ENCODE measurements around the gene HOXB8. TPM values are rescaled to one million over a fixed set of nuclear protein-coding genes. Genes with fewer than 3 reads are reported as not detected.

The HOXB8 gene
- total and polyA plus RNA-seq, 8 donors, result 0.32 to 1.6 (median 0.70) TPM

- peaks cover 53 to 100% of the 10 kb centered on the region in 2 donors for H3K27me3 ChIP-seq
- intact Hi-C loops (cut with DNase I), result no loop called here
- no peaks in the 10 kb centered on the region for H3K9me3 ChIP-seq
- no peak for DNase-seq
- H3K36me3 ChIP-seq, result no peaks in the 10 kb centered on the region
- peak overlapping the region; percentile 76 to 90 for H3K27ac ChIP-seq
- ATAC-seq, result no peak
- peak overlapping the region; percentile 24 to 26 for H3K4me3 ChIP-seq
- TF ChIP-seq CTCF (IDR thresholded peaks at IDR 0.05), result no peak
- H3K4me1 ChIP-seq, result peaks cover 6 to 57% of the 10 kb centered on the region in 2 donors
Observed at GRCh38 chr17:48589060-48589830, 25.8 kb downstream of the HOXB8 start.

- DNase-seq (no peak), ATAC-seq (no peak)
- no peak for TF ChIP-seq CTCF (IDR thresholded peaks at IDR 0.05)
- peak overlapping the region; percentile 76 to 90 for H3K27ac ChIP-seq
- intact Hi-C loops (cut with DNase I), result no loop called here
- H3K27me3 ChIP-seq, result peaks cover 55 to 100% of the 10 kb centered on the region in 2 donors
- H3K4me3 ChIP-seq, result no peak overlapping the region
- no peaks in the 10 kb centered on the region for H3K36me3 ChIP-seq
- no peaks in the 10 kb centered on the region for H3K9me3 ChIP-seq
- peaks cover 9 to 60% of the 10 kb centered on the region in 2 donors for H3K4me1 ChIP-seq
Observed at GRCh38 chr17:48588528-48588927, 26.6 kb downstream of the HOXB8 start.

GRCh38 chr17:48588074-48588415, 27.0 kb downstream of the HOXB8 start:
- ATAC-seq (no peak), DNase-seq (no peak)
- Histone ChIP-seq H3K27me3 (peaks cover 51 to 100% of the 10 kb centered on the region in 2 donors), H3K4me3 (no peak overlapping the region), H3K36me3 (no peaks in the 10 kb centered on the region), H3K27ac (peak overlapping the region; percentile 76 to 90), H3K9me3 (no peaks in the 10 kb centered on the region), H3K4me1 (peaks cover 8 to 56% of the 10 kb centered on the region in 2 donors)
- TF ChIP-seq CTCF (IDR thresholded peaks at IDR 0.05), result no peak
- intact Hi-C loops (cut with DNase I), result no loop called here

GRCh38 chr17:48587276-48588073, 27.6 kb downstream of the HOXB8 start:
- Histone ChIP-seq H3K36me3 (no peaks in the 10 kb centered on the region), H3K4me1 (peaks cover 5 to 54% of the 10 kb centered on the region in 2 donors), H3K27ac (peak overlapping the region; percentile 76 to 90), H3K4me3 (peak overlapping the region in 1 of 2 donors; percentile 1), H3K27me3 (peaks cover 52 to 100% of the 10 kb centered on the region in 2 donors), H3K9me3 (no peaks in the 10 kb centered on the region)
- intact Hi-C loops (cut with DNase I), result no loop called here
- ATAC-seq, result no peak
- peak in 2 of 4 donors; percentile 60 to 81 for DNase-seq
- TF ChIP-seq CTCF (IDR thresholded peaks at IDR 0.05), result no peak

Measured in left lung (tissue), 10 donors.